HepG2 (cell line): ENCODE measurements around the gene TOLLIP. TPM values are rescaled to one million over a fixed set of nuclear protein-coding genes. Genes with fewer than 3 reads are reported as not detected.

Experiments
- CHD4 ChIP-seq: fragments of 200-600 bp; sonication (generic); IDR thresholded peaks from 2 replicates; pipeline ENCODE4 v1.7.0; 2017; ENCODE audit warnings: mild to moderate bottlenecking, low read length, borderline replicate concordance
- CTCF ChIP-seq: sonication (generic); formaldehyde crosslinking; IDR thresholded peaks from 2 replicates; pipeline ENCODE4 v1.5.0; 2020; ENCODE audit warnings: mild to moderate bottlenecking, missing genetic modification reagents, moderate library complexity
- DMAP1 ChIP-seq: IDR thresholded peaks from 2 replicates; pipeline ENCODE4 v1.6.1; 2016
- DPF2 ChIP-seq: sonication (generic); formaldehyde crosslinking; IDR thresholded peaks from 2 replicates; pipeline ENCODE4 v1.4.0; 2020; ENCODE audit warnings: mild to moderate bottlenecking, low read depth, missing genetic modification reagents, borderline replicate concordance
- ELF3 ChIP-seq: IDR thresholded peaks from 2 replicates; pipeline ENCODE4 v1.6.1; 2016; ENCODE audit warnings: missing genetic modification reagents, missing compliant biosample characterization
- GABPB1 ChIP-seq: IDR thresholded peaks from 2 replicates; pipeline ENCODE4 v1.6.1; 2016; ENCODE audit warnings: mild to moderate bottlenecking, missing genetic modification reagents, moderate library complexity, missing compliant biosample characterization
- HIC2 ChIP-seq: sonication (generic); formaldehyde crosslinking; IDR thresholded peaks from 2 replicates; pipeline ENCODE4 v1.9.0; 2022; ENCODE audit warnings: low read depth, missing genetic modification reagents
- HNRNPLL ChIP-seq: fragments of 200-400 bp; formaldehyde crosslinking; IDR thresholded peaks from 2 replicates; pipeline ENCODE4 v1.6.1; 2017; ENCODE audit warnings: mild to moderate bottlenecking, low read depth, low read length; ENCODE audit not compliant: poor library complexity, severe bottlenecking
- PAXIP1 ChIP-seq: sonication (generic); formaldehyde crosslinking; conservative IDR thresholded peaks from 2 replicates; pipeline ENCODE4 v1.4.0; 2020; ENCODE audit warnings: mild to moderate bottlenecking, missing genetic modification reagents, moderate library complexity
- SOX5 ChIP-seq: IDR thresholded peaks from 2 replicates; pipeline ENCODE4 v1.6.1; 2016; ENCODE audit warnings: borderline replicate concordance
- THYN1 ChIP-seq: sonication (generic); formaldehyde crosslinking; IDR thresholded peaks from 2 replicates; pipeline ENCODE4 v1.8.1; 2023; ENCODE audit warnings: low read depth, mild to moderate bottlenecking, moderate library complexity, missing genetic modification reagents, borderline replicate concordance
- ZNF280D ChIP-seq: sonication (generic); formaldehyde crosslinking; IDR thresholded peaks from 2 replicates; pipeline ENCODE4 v1.5.1; 2020; ENCODE audit warnings: mild to moderate bottlenecking, missing genetic modification reagents
- ZNF512 ChIP-seq: sonication (generic); formaldehyde crosslinking; IDR thresholded peaks from 2 replicates; pipeline ENCODE4 v1.4.0; 2020; ENCODE audit warnings: mild to moderate bottlenecking, missing genetic modification reagents
- polyA plus RNA-seq, 8 experiments: library from polyadenylated mRNA; depleted of rRNA in 3 of 8; stranded (reverse) in 7 of 8; unstranded in 1 of 8; fragments of >200 nt; fragmentation: Illumina TruSeq in 4 of 8; extraction: Trizol in 4 of 8; gene quantifications; 2 replicates each; pipeline versions ENCODE4 v1.2.1 to v1.2.3, GENCODE V29; 2011 to 2016; ENCODE audit warnings: low read depth in 4 of 8, missing spikeins in 1 of 8, mixed read lengths in 1 of 8; ENCODE audit not compliant: insufficient read depth in 1 of 8
- total RNA-seq, 5 experiments: library from RNA; depleted of rRNA; stranded (reverse); fragments of >200 nt; fragmentation: Illumina TruSeq; extraction: Trizol; gene quantifications; 2 replicates each; pipeline ENCODE4 v1.2.3, GENCODE V29; 2016; ENCODE audit warnings: low read depth in 1 of 5

Gene TOLLIP
- total and polyA plus RNA-seq, 2 of the 13 experiments (the other 11 are each of a cell fraction or from before 2014, with no cell fraction given), result 25.9 to 47.5 TPM

GRCh38 chr11:1303126-1303821 lies 6.2 kb downstream of the TOLLIP start (continued):
- TF ChIP-seq ZNF512 (no peak), PAXIP1 (CRISPR knock-in tag) (0 out of 2 replicates have a peak, but pooled peaks have one; percentile 1), CTCF (CRISPR knock-in tag) (peak; percentile 71), DMAP1 (0 out of 2 replicates have a peak, but pooled peaks have one; percentile 9), ZNF280D (CRISPR knock-in tag) (no peak), HIC2 (CRISPR knock-in tag) (peak; percentile 96), THYN1 (CRISPR knock-in tag) (no peak), DPF2 (CRISPR knock-in tag) (no peak), CHD4 (peak; percentile 42; the same call in 1 of the 2 replicates), SOX5 (CRISPR knock-in tag) (no peak), HNRNPLL (peak; percentile 28), GABPB1 (CRISPR knock-in tag) (peak; percentile 49; the same call in 1 of the 2 replicates), ELF3 (CRISPR knock-in tag) (no peak)
